ENCODE results near the gene BMPER.

BMPER gene

GRCh38 chr7:33982425-33982786 lies 77.1 kb downstream of the BMPER start:
- TF ChIP-seq ZNF654 (tag by site-specific recombination; IDR thresholded peaks at IDR 0.05; ENCODE audit: low read depth) (peak; percentile 29; the same call in 1 of the 2 replicates), ZXDB (tag by site-specific recombination; IDR thresholded peaks at IDR 0.05) (no peak)
- no peaks in the 10 kb centered on the region for H3K36me3 ChIP-seq (ENCODE audit: control insufficient read depth in 2 of 2, insufficient read depth in 1 of 2, low read length in 2 of 2)
- POLR2A ChIA-PET = interaction anchor here (0.6 to 1.2 kb wide), 2 partner anchors 54 to 468 kb away, joined by 3 read pairs; no protein-coding TSS in a partner anchor
- CTCF ChIA-PET = interaction anchor here (0.6 to 7.5 kb wide), 41 partner anchors 9 to 1642 kb away, joined by 3 to 135 read pairs (median 4); no protein-coding TSS in a partner anchor
- peaks cover 4% of the 10 kb centered on the region; the same call in 1 of the 2 replicates for H3K4me1 ChIP-seq (ENCODE audit: control insufficient read depth, insufficient read depth, low read length)
- no peaks in the 10 kb centered on the region for H3K9me3 ChIP-seq (ENCODE audit: control insufficient read depth, insufficient read depth, low read depth, low read length)
- H3K4me3 ChIP-seq (ENCODE audit: low read depth, low read length) = no peak overlapping the region
- no peak overlapping the region for H3K27ac ChIP-seq (ENCODE audit: extremely low read depth, low read depth, low read length)

- CTCF ChIA-PET = interaction anchor here (0.6 to 1.2 kb wide), 3 partner anchors 73 to 512 kb away, joined by 3 to 5 read pairs (median 4); no protein-coding TSS in a partner anchor
- TF ChIP-seq ZNF433 (tag by site-specific recombination; IDR thresholded peaks at IDR 0.05; ENCODE audit: low read depth) (no peak), ZNF518A (tag by site-specific recombination; conservative IDR thresholded peaks at IDR 0.05; ENCODE audit: low read depth) (no peak), YY2 (tag by site-specific recombination; IDR thresholded peaks at IDR 0.05) (no peak), ZNF670 (tag by site-specific recombination; IDR thresholded peaks at IDR 0.05; ENCODE audit: low read depth) (no peak), PRDM1 (tag by site-specific recombination; IDR thresholded peaks at IDR 0.05) (no peak), SP2 (tag by site-specific recombination; IDR thresholded peaks at IDR 0.05) (no peak), ZNF664 (tag by site-specific recombination; IDR thresholded peaks at IDR 0.05) (no peak), SETDB1 (IDR thresholded peaks at IDR 0.05; ENCODE audit: insufficient read length, low read length) (no peak)
- Histone ChIP-seq H3K4me1 (ENCODE audit: control insufficient read depth, insufficient read depth, low read length) (no peaks in the 10 kb centered on the region), H3K4me3 (ENCODE audit: low read depth, low read length) (no peak overlapping the region), H3K27ac (ENCODE audit: extremely low read depth, low read depth, low read length) (no peak overlapping the region), H3K36me3 (ENCODE audit: control insufficient read depth in 2 of 2, insufficient read depth in 1 of 2, low read length in 2 of 2) (no peaks in the 10 kb centered on the region), H3K9me3 (ENCODE audit: control insufficient read depth, insufficient read depth, low read depth, low read length) (no peaks in the 10 kb centered on the region)
- POLR2A ChIA-PET = interaction anchor here (0.6 kb wide), 1 partner anchor 82 kb away, joined by 6 read pairs; no protein-coding TSS in a partner anchor
These were observed 81.1 kb downstream of the BMPER start for GRCh38 chr7:33986451-33986850.

- H3K27ac ChIP-seq (ENCODE audit: extremely low read depth, low read depth, low read length) = no peak overlapping the region
- TF ChIP-seq ZNF394 (tag by site-specific recombination; IDR thresholded peaks at IDR 0.05; ENCODE audit: borderline replicate concordance) (0 out of 2 replicates have a peak, but pooled peaks have one; percentile 12), ZNF292 (tag by site-specific recombination; IDR thresholded peaks at IDR 0.05; ENCODE audit: borderline replicate concordance, low read depth) (no peak), ZNF112 (tag by site-specific recombination; IDR thresholded peaks at IDR 0.05) (no peak), ZNF747 (tag by site-specific recombination; IDR thresholded peaks at IDR 0.05) (no peak), ZBTB17 (tag by site-specific recombination; IDR thresholded peaks at IDR 0.05) (peak; percentile 31; the same call in 1 of the 2 replicates), ZNF561 (tag by site-specific recombination; IDR thresholded peaks at IDR 0.05; ENCODE audit: borderline replicate concordance) (no peak), ZNF133 (tag by site-specific recombination; IDR thresholded peaks at IDR 0.05) (no peak), ZNF280D (tag by site-specific recombination; IDR thresholded peaks at IDR 0.05) (no peak), ZNF624 (tag by site-specific recombination; IDR thresholded peaks at IDR 0.05) (no peak)
These were observed 81.9 kb downstream of the BMPER start for GRCh38 chr7:33986951-33987947.

More at GRCh38 chr7:33986951-33987947, 81.9 kb downstream of the BMPER start:
- Histone ChIP-seq H3K4me3 (ENCODE audit: low read depth, low read length) (no peak overlapping the region), H3K4me1 (ENCODE audit: control insufficient read depth, insufficient read depth, low read length) (no peaks in the 10 kb centered on the region), H3K9me3 (ENCODE audit: control insufficient read depth, insufficient read depth, low read depth, low read length) (no peaks in the 10 kb centered on the region), H3K36me3 (ENCODE audit: control insufficient read depth in 2 of 2, insufficient read depth in 1 of 2, low read length in 2 of 2) (no peaks in the 10 kb centered on the region)
- POLR2A ChIA-PET = no interaction called here
- CTCF ChIA-PET = interaction anchor here (0.6 to 1.2 kb wide), 3 partner anchors 55 to 511 kb away, joined by 3 to 5 read pairs (median 5); no protein-coding TSS in a partner anchor
